BJ (cell line): Measurements from ENCODE around the gene KCNK6. TPM values are rescaled to one million over a fixed set of nuclear protein-coding genes. Genes with fewer than 3 reads are reported as not detected.

Experiments used
- CTCF ChIA-PET: fragments of 350-600 bp; formaldehyde crosslinking; extraction: SDS; loops from one replicate; lab custom pipeline; 2021; ENCODE audit warnings: antibody characterized with exemption, inconsistent platforms; lab: Yijun Ruan, JAX
- POLR2A ChIA-PET: fragments of 300-600 bp; sonication (Branson Sonifier 250); formaldehyde crosslinking; extraction: SDS; loops from one replicate; lab custom pipeline; 2021; ENCODE audit warnings: antibody characterized with exemption; lab: Charles Lee
- DNase-seq: peaks from one replicate; pipeline ENCODE4 v3.0.0-alpha.2; 2011; ENCODE audit warnings: low read depth
- H3K27me3 ChIP-seq: 2 replicates; pipeline ENCODE4 v1.6.0; 2011; ENCODE audit warnings: low read length; ENCODE audit not compliant: control insufficient read depth, insufficient read depth
- H3K36me3 ChIP-seq: 2 replicates; pipeline ENCODE4 v1.5.1; 2011; ENCODE audit warnings: low read length; ENCODE audit not compliant: control insufficient read depth, insufficient read depth
- H3K4me3 ChIP-seq: 2 replicates; pipeline ENCODE4 v1.5.1; 2011; ENCODE audit warnings: low read depth, mild to moderate bottlenecking, control low read depth, low read length
- CTCF ChIP-seq: IDR thresholded peaks from 2 replicates; pipeline ENCODE4 v1.5.1; 2011; ENCODE audit warnings: low read depth, mild to moderate bottlenecking, control low read depth, inconsistent platforms, low read length, moderate library complexity; ENCODE audit not compliant: insufficient read depth
- polyA plus RNA-seq: library from polyadenylated mRNA; depleted of rRNA; stranded (reverse); fragments of >200 nt; gene quantifications from 2 replicates; pipeline ENCODE4 v1.2.3, GENCODE V29; 2011

The KCNK6 gene
- polyA plus RNA-seq, 1 experiment: 16.5 TPM

- Histone ChIP-seq H3K27me3 (peaks cover 4% of the 10 kb centered on the region; the same call in 1 of the 2 replicates), H3K36me3 (no peaks in the 10 kb centered on the region), H3K4me3 (no peak overlapping the region)
- ChIA-PET CTCF (no interaction called here), POLR2A (no interaction called here)
- DNase-seq: no peak
- TF ChIP-seq CTCF: no peak
Observed at GRCh38 chr19:38352611-38353010, 33.0 kb downstream of the KCNK6 start.

DNA sequence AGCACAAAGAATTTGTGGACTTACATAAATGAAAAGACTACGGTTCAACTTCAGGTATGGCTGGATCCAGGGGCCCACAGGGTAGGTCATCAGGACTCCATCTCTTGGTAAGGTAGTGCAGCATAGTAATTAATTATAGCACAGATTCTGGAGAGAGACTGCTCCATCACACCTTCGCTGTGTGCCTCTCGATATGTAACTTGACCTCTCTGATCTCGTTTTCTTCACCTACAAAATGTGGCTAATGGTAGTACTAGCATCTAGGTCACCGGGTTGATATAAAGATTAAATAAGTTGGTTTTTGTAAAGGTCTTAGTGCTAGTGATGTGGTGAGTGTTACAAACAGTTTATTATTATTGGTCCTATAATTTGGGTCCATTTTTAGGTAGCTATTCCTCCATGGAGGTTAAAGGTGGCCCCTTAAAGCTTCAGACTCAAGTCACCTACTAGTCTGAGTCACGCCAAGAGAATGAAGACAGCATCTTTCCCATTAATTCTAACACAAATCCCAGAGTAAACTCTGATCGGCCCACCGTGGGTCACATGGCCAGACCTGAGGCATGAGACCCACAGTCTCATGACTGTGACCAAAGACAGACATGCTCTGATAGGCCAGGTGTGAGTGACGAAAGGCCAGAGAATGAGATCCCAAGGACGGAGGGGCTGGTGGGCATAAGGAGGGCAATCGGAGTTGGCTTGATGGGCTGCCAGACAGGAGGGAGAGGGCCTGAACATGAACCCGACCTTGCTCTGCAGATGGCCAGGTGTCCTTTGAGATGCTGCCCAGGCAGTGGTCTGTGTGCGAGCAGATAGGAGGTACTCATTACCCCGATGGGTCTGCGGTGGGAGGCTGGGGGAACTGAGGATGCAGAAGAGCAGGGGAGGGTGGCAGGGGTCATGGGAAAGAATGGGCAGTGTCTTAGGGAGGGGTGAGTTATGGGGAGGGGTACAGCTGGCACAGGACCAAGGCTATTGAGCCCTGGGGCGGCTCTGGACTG, 36.4 kb downstream of the KCNK6 start:
- Histone ChIP-seq H3K36me3 (no peaks in the 10 kb centered on the region), H3K27me3 (peaks cover 15% of the 10 kb centered on the region), H3K4me3 (no peak overlapping the region)
- DNase-seq: no peak
- ChIA-PET CTCF (no interaction called here), POLR2A (no interaction called here)
- TF ChIP-seq CTCF: no peak

DNA sequence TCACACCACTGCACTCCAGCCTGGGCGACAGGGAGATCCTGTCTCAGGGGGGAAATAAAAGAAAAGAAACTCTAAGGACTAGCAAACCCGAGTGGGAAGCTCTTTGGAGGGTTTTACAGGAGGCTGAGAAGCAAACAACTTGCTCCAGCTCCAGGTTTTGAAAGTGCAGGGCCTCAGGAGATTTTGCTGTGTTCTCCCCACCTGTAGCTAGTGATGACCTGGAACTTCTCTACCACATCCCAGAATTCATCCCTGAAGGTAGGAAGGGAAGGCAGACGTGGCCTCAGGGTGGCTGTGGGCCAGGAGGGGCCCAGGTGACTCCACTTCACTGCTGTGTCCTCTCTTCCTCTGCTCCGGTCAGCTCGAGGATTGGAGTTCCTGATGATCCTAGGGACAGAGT, 38.4 kb downstream of the KCNK6 start:
- no peak for DNase-seq
- Histone ChIP-seq H3K27me3 (peaks cover 15% of the 10 kb centered on the region), H3K36me3 (no peaks in the 10 kb centered on the region), H3K4me3 (no peak overlapping the region)
- POLR2A ChIA-PET: no interaction called here
- CTCF ChIA-PET: interaction anchor here (0.7 to 1.4 kb wide), 3 partner anchors 25 to 30 kb away, joined by 3 read pairs; partner anchors contain the start of gene GGN
- TF ChIP-seq CTCF: no peak

- DNase-seq: no peak
- TF ChIP-seq CTCF: no peak
- POLR2A ChIA-PET: no interaction called here
- Histone ChIP-seq H3K4me3 (no peak overlapping the region), H3K27me3 (peaks cover 15% of the 10 kb centered on the region), H3K36me3 (no peaks in the 10 kb centered on the region)
- CTCF ChIA-PET: interaction anchor here (1.4 kb wide), 1 partner anchor 24 kb away, joined by 3 read pairs; no protein-coding TSS in a partner anchor
Observed at GRCh38 chr19:38359242-38360021, 39.8 kb downstream of the KCNK6 start.

GRCh38 chr19:38360351-38360750, 40.7 kb downstream of the KCNK6 start:
- H3K36me3 ChIP-seq: no peaks in the 10 kb centered on the region
- ChIA-PET CTCF (interaction anchor here (1.3 kb wide), 1 partner anchor 9 kb away, joined by 4 read pairs; no protein-coding TSS in a partner anchor), POLR2A (no interaction called here)
- DNase-seq: no peak
- TF ChIP-seq CTCF: no peak
- peaks cover 15% of the 10 kb centered on the region for H3K27me3 ChIP-seq
- H3K4me3 ChIP-seq: no peak overlapping the region
